HepG2 (cell line): ENCODE measurements around the gene ADAMTS16. TPM values are rescaled to one million over a fixed set of nuclear protein-coding genes. Genes with fewer than 3 reads are reported as not detected.

Source experiments
- ATAC-seq: fragments of 200-7000 bp; cut with Tn5 transposase; 3 replicates; pipeline ENCODE4 v1.9.1; 2020; ENCODE audit warnings: mild to moderate bottlenecking, moderate library complexity
- BruUV-seq: library from RNA; stranded (reverse); fragments of 400-500 nt; replicated peaks from 2 replicates; lab custom pipeline; 2021; lab: Mats Ljungman, UMichigan
- CTCF ChIA-PET: fragments of 300-600 bp; formaldehyde crosslinking; extraction: SDS; loops from one replicate; lab custom pipeline; 2021; ENCODE audit warnings: low total read pairs, inconsistent platforms, low intra/inter-chr PET ratio; lab: Yijun Ruan, JAX
- POLR2A ChIA-PET: fragments of 350-600 bp; sonication (Branson Sonifier 250); formaldehyde crosslinking; loops from one replicate; lab custom pipeline; 2020; ENCODE audit warnings: antibody characterized with exemption, inconsistent platforms; lab: Yijun Ruan, JAX
- DNase-seq: peaks from one replicate; pipeline ENCODE4 v3.0.0-alpha.2; 2015; ENCODE audit warnings: low spot score
- FAIRE-seq: peaks from 3 replicates; lab custom pipeline; 2011; peaks lifted over from hg19 to GRCh38; lab: Jason Lieb, UNC
- H2AFZ ChIP-seq: one replicate; pipeline ENCODE4 v1.6.1; 2011; ENCODE audit warnings: low read length, inconsistent platforms
- H3K27ac ChIP-seq: fragments of 300-600 bp; 3 replicates; pipeline ENCODE4 v1.8.0; 2011; ENCODE audit warnings: mixed run types, mild to moderate bottlenecking, mixed read lengths, low read length, inconsistent platforms; ENCODE audit not compliant: insufficient read depth; ENCODE audit errors: extremely low read length
- H3K27me3 ChIP-seq, 2 experiments: fragments of 200-600 bp in 1 of 2; 2 replicates in 1 of 2; 3 replicates in 1 of 2; pipeline versions ENCODE4 v1.6.0 to v1.8.0; 2011; ENCODE audit warnings: low read length in 2 of 2, mild to moderate bottlenecking in 2 of 2, moderate library complexity in 2 of 2, inconsistent platforms in 1 of 2; ENCODE audit not compliant: insufficient read depth in 2 of 2, control insufficient read depth in 1 of 2
- H3K36me3 ChIP-seq, 2 experiments: fragments of 200-600 bp in 1 of 2; replicated peaks in 1 of 2; 2 replicates in 1 of 2; 3 replicates in 1 of 2; pipeline versions ENCODE4 v1.5.1 to v1.8.0; 2011; ENCODE audit warnings: low read length in 2 of 2, inconsistent platforms in 1 of 2; ENCODE audit not compliant: insufficient read depth in 2 of 2, control insufficient read depth in 1 of 2
- H3K4me1 ChIP-seq: 2 replicates; pipeline ENCODE4 v1.5.1; 2012; ENCODE audit warnings: low read length, inconsistent platforms; ENCODE audit not compliant: insufficient read depth
- H3K4me2 ChIP-seq: 2 replicates; pipeline ENCODE4 v1.6.0; 2011; ENCODE audit warnings: low read depth, low read length, inconsistent platforms
- H3K4me3 ChIP-seq, 3 experiments: fragments of 200-600 bp in 1 of 3; sonication (generic), shearing (Covaris generic) in 1 of 3; replicated peaks in 1 of 3; 2 replicates each; pipeline ENCODE4 v1.5.1; 2011 to 2016; ENCODE audit warnings: low read length in 3 of 3, inconsistent platforms in 2 of 3, low read depth in 2 of 3, mild to moderate bottlenecking in 2 of 3, control low read depth in 1 of 3, mixed read lengths in 1 of 3; ENCODE audit not compliant: insufficient read depth in 1 of 3
- H3K79me2 ChIP-seq: one replicate; pipeline ENCODE4 v1.6.1; 2011; ENCODE audit warnings: low read length, inconsistent platforms; ENCODE audit not compliant: insufficient read depth
- H3K9ac ChIP-seq: 2 replicates; pipeline ENCODE4 v1.6.0; 2011; ENCODE audit warnings: mild to moderate bottlenecking, low read depth, low read length, inconsistent platforms; ENCODE audit not compliant: insufficient read depth
- H3K9me3 ChIP-seq: 2 replicates; pipeline ENCODE4 v1.5.1; 2012; ENCODE audit warnings: mild to moderate bottlenecking, low read length
- H4K20me1 ChIP-seq: 2 replicates; pipeline ENCODE4 v1.6.0; 2011; ENCODE audit warnings: inconsistent platforms, mild to moderate bottlenecking, low read length, moderate library complexity; ENCODE audit not compliant: insufficient read depth
- CTCF ChIP-seq: sonication (generic); formaldehyde crosslinking; IDR thresholded peaks from 2 replicates; pipeline ENCODE4 v1.5.0; 2020; ENCODE audit warnings: mild to moderate bottlenecking, missing genetic modification reagents, moderate library complexity
- IRX3 ChIP-seq: sonication (generic); formaldehyde crosslinking; IDR thresholded peaks from 2 replicates; pipeline ENCODE4 v1.8.1; 2023; ENCODE audit warnings: mild to moderate bottlenecking, low read depth, missing genetic modification reagents, borderline replicate concordance
- PAXIP1 ChIP-seq: sonication (generic); formaldehyde crosslinking; conservative IDR thresholded peaks from 2 replicates; pipeline ENCODE4 v1.4.0; 2020; ENCODE audit warnings: mild to moderate bottlenecking, missing genetic modification reagents, moderate library complexity
- ZBTB4 ChIP-seq: sonication (generic); formaldehyde crosslinking; IDR thresholded peaks from 2 replicates; pipeline ENCODE4 v1.4.0; 2020; ENCODE audit warnings: missing genetic modification reagents, mild to moderate bottlenecking, borderline replicate concordance
- ZNF230 ChIP-seq: sonication (generic); formaldehyde crosslinking; IDR thresholded peaks from 2 replicates; pipeline ENCODE4 v1.4.0; 2020; ENCODE audit warnings: mild to moderate bottlenecking, missing genetic modification reagents
- ZNF33A ChIP-seq: sonication (generic); formaldehyde crosslinking; IDR thresholded peaks from 2 replicates; pipeline ENCODE4 v1.5.1; 2020; ENCODE audit warnings: missing genetic modification reagents, mild to moderate bottlenecking, moderate library complexity, borderline replicate concordance
- ZNF414 ChIP-seq: sonication (generic); formaldehyde crosslinking; IDR thresholded peaks from 2 replicates; pipeline ENCODE4 v1.5.0; 2020; ENCODE audit warnings: missing genetic modification reagents
- ZNF83 ChIP-seq: sonication (generic); formaldehyde crosslinking; IDR thresholded peaks from 2 replicates; pipeline ENCODE4 v1.4.0; 2020; ENCODE audit warnings: missing genetic modification reagents, mild to moderate bottlenecking, borderline replicate concordance
- WGBS: methylation state at CpG from one replicate; pipeline ENCODE4 v1.1.6; 2017; ENCODE audit warnings: low lambda C conversion rate; 5-methylcytosine and 5-hydroxymethylcytosine counted together
- in situ Hi-C: cut with HindIII; loops from 2 replicates; pipeline ENCODE4 v1.10.0; 2017; ENCODE audit warnings: low pct_unique_long_range_greater_than_20kb; ENCODE audit not compliant: extremely low pct_ligation_motif_present
- intact Hi-C: fragments of 100-400 bp; cut with micrococcal nuclease; formaldehyde crosslinking; loops from one replicate; pipeline ENCODE4 v1.10.0; 2022; ENCODE audit not compliant: unreplicated experiment
- polyA plus RNA-seq, 8 experiments: library from polyadenylated mRNA; depleted of rRNA in 3 of 8; stranded (reverse) in 7 of 8; unstranded in 1 of 8; fragments of >200 nt; fragmentation: Illumina TruSeq in 4 of 8; extraction: Trizol in 4 of 8; gene quantifications; 2 replicates each; pipeline versions ENCODE4 v1.2.1 to v1.2.3, GENCODE V29; 2011 to 2016; ENCODE audit warnings: low read depth in 4 of 8, missing spikeins in 1 of 8, mixed read lengths in 1 of 8; ENCODE audit not compliant: insufficient read depth in 1 of 8
- total RNA-seq, 5 experiments: library from RNA; depleted of rRNA; stranded (reverse); fragments of >200 nt; fragmentation: Illumina TruSeq; extraction: Trizol; gene quantifications; 2 replicates each; pipeline ENCODE4 v1.2.3, GENCODE V29; 2016; ENCODE audit warnings: low read depth in 1 of 5

ADAMTS16 gene
- total and polyA plus RNA-seq, 2 of the 13 experiments (the other 11 are each of a cell fraction or from before 2014, with no cell fraction given), result 0.02 to 0.03 TPM

GRCh38 chr5:5288201-5288600, 148.1 kb downstream of the ADAMTS16 start:
- H3K79me2 ChIP-seq, result no peaks in the 10 kb centered on the region
- no peaks in the 10 kb centered on the region for H3K9me3 ChIP-seq
- no peaks in the 10 kb centered on the region for H3K36me3 ChIP-seq
- H3K4me1 ChIP-seq, result no peaks in the 10 kb centered on the region
- ATAC-seq (no peak), DNase-seq (no peak), FAIRE-seq (no peak)
- H3K9ac ChIP-seq, result no peak overlapping the region
- no peak overlapping the region for H2AFZ ChIP-seq
- no peaks in the 10 kb centered on the region for H4K20me1 ChIP-seq
- BruUV-seq, result no TSS peak
- in situ Hi-C loops, result no loop called here
- H3K27ac ChIP-seq, result no peak overlapping the region
- 34% methylated on average over 8 of the region's 8 CpGs for WGBS
- intact Hi-C loops, result no loop called here
- H3K4me3 ChIP-seq, result no peak overlapping the region
- POLR2A ChIA-PET, result no interaction called here
- CTCF ChIA-PET, result no interaction called here
- no peak overlapping the region for H3K4me2 ChIP-seq
- H3K27me3 ChIP-seq, result no peaks in the 10 kb centered on the region; a peak in 1 of 5 replicates
- TF ChIP-seq ZNF414, result no peak
- TF ChIP-seq ZBTB4, result no peak
- TF ChIP-seq ZNF83 (CRISPR knock-in tag), result no peak
- no peak for TF ChIP-seq ZNF33A (CRISPR knock-in tag)
- no peak for TF ChIP-seq PAXIP1 (CRISPR knock-in tag)
- TF ChIP-seq ZNF230 (CRISPR knock-in tag), result no peak
- no peak for TF ChIP-seq CTCF (CRISPR knock-in tag)
- TF ChIP-seq IRX3, result no peak
